ENCODE data around the gene CAPN12. TPM values are rescaled to one million over a fixed set of nuclear protein-coding genes. Genes with fewer than 3 reads are reported as not detected.
A peak's percentile ranks its signal among the peaks of the same experiment; 100 is the strongest.

CAPN12 gene
- polyA plus RNA-seq, 2 of the 4 experiments (the other 2 are of a cell fraction) = 10.0 to 11.7 TPM

GRCh38 chr19:38731654-38732301, 12.5 kb downstream of the CAPN12 start:
- peak; percentile 63 for FAIRE-seq
- ChIA-PET POLR2A (interaction anchor here (1.0 kb wide), 2 partner anchors 83 to 198 kb away, joined by 3 to 5 read pairs; no protein-coding TSS in a partner anchor), CTCF (interaction anchor here (1.0 to 38.0 kb wide), 8 partner anchors 10 to 198 kb away, joined by 3 to 764 read pairs (median 16); partner anchors contain the start of genes MRPS12 and SARS2)
- 77% methylated on average over 10 of the region's 10 CpGs for WGBS (ENCODE audit: missing lambda C conversion rate)
- TF ChIP-seq, protein P1, sequence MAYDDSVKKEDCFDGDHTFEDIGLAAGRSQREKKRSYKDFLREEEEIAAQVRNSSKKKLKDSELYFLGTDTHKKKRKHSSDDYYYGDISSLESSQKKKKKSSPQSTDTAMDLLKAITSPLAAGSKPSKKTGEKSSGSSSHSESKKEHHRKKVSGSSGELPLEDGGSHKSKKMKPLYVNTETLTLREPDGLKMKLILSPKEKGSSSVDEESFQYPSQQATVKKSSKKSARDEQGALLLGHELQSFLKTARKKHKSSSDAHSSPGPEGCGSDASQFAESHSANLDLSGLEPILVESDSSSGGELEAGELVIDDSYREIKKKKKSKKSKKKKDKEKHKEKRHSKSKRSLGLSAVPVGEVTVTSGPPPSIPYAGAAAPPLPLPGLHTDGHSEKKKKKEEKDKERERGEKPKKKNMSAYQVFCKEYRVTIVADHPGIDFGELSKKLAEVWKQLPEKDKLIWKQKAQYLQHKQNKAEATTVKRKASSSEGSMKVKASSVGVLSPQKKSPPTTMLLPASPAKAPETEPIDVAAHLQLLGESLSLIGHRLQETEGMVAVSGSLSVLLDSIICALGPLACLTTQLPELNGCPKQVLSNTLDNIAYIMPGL (CRISPR knock-in tag; IDR thresholded peaks at IDR 0.05; ENCODE audit: borderline replicate concordance) = 0 out of 2 replicates have a peak, but pooled peaks have one; percentile 22
- 0 out of 2 replicates have a peak, but pooled peaks have one; percentile 5 for TF ChIP-seq POLR2AphosphoS2 (conservative IDR thresholded peaks at IDR 0.05; ENCODE audit: low read length)
- TF ChIP-seq HDAC2 (IDR thresholded peaks at IDR 0.05) = no peak
- peak; percentile 70; the same call in 1 of the 2 replicates for TF ChIP-seq FOSB (CRISPR knock-in tag; IDR thresholded peaks at IDR 0.05)
- no peaks in the 10 kb centered on the region for H3K9me3 ChIP-seq
- H3K4me3 ChIP-seq = no peak overlapping the region
- peak overlapping the region; percentile 44 to 84; a peak in 5 of 6 replicates for H3K27ac ChIP-seq
- no peak for DNase-seq (ENCODE audit: low read depth in 1 of 2, low spot score in 1 of 2)
- H3K4me1 ChIP-seq = peaks cover 88% of the 10 kb centered on the region
- no peak overlapping the region for H3K4me2 ChIP-seq
- ATAC-seq = no peak

DNA sequence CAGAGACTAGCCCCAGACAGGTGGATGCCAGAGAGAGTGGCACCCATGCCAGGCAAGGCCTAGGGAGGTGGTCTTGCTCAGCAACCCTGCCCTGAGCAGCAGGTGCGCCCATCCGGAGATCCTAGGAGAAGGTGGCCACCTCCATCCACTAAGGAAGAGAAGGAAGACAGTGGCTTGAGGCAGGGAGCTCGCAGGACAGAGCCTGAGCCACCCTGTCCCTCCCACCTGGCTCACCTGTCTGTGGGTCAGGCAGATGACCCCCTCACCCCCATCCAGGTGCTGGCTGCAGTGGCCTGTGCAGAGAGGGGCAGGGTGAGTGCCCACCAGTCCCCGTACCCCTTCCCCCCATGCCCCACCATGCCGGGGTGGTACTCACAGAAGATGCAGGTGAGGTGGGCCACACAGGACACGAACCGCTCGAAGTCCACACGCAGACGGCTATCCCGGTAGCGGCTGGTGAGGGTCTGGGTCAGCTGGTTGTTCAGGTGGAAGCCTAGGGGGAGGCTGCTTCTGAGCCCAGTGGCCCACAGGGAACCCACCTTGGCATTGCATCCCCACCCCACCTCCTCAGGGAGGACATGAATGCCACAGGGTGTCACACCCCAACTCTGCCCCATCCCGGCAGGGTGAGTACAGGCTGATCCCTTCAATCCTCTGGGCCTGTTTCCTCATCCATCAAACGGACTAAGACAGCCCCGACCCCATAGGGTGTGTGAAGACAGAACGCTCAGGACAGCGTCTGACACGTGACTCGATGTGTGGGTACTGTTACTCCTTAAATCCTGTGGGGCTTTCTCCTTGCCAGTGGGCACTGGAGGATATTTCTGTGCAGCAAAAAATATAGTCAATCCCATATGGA, 13.3 kb downstream of the CAPN12 start:
- 95% methylated on average over 18 of the region's 19 CpGs for WGBS (ENCODE audit: missing lambda C conversion rate)
- Histone ChIP-seq H3K4me3 (no peak overlapping the region), H3K4me1 (peaks cover 85% of the 10 kb centered on the region), H3K9me3 (no peaks in the 10 kb centered on the region), H3K27ac (peak overlapping the region; percentile 44 to 84; a peak in 4 of 6 replicates), H3K4me2 (no peak overlapping the region)
- FAIRE-seq (peak; percentile 59), ATAC-seq (no peak), DNase-seq (ENCODE audit: low read depth in 1 of 2, low spot score in 1 of 2) (no peak)
- ChIA-PET POLR2A (interaction anchor here (1.0 kb wide), 2 partner anchors 82 to 199 kb away, joined by 3 to 5 read pairs; no protein-coding TSS in a partner anchor), CTCF (interaction anchor here (0.6 to 38.0 kb wide), 20 partner anchors 9 to 199 kb away, joined by 3 to 764 read pairs (median 4); partner anchors contain the start of genes ECH1, MRPS12 and SARS2)
- TF ChIP-seq, protein P2, sequence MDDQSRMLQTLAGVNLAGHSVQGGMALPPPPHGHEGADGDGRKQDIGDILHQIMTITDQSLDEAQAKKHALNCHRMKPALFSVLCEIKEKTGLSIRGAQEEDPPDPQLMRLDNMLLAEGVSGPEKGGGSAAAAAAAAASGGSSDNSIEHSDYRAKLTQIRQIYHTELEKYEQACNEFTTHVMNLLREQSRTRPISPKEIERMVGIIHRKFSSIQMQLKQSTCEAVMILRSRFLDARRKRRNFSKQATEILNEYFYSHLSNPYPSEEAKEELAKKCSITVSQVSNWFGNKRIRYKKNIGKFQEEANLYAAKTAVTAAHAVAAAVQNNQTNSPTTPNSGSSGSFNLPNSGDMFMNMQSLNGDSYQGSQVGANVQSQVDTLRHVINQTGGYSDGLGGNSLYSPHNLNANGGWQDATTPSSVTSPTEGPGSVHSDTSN (IDR thresholded peaks at IDR 0.05) = peak; percentile 56; the same call in 1 of the 2 replicates
- TF ChIP-seq USF2 (IDR thresholded peaks at IDR 0.05) = no peak
- TF ChIP-seq JUN (IDR thresholded peaks at IDR 0.05) = peak in 1 of 2 experiments; percentile 23; a peak in 1 of 5 replicates
- TF ChIP-seq POLR2AphosphoS2 (conservative IDR thresholded peaks at IDR 0.05; ENCODE audit: low read length) = peak; percentile 59; the same call in 1 of the 2 replicates
- no peak for TF ChIP-seq EHF (CRISPR knock-in tag; IDR thresholded peaks at IDR 0.05)
- no peak for TF ChIP-seq SREBF2 (IDR thresholded peaks at IDR 0.05)
- TF ChIP-seq FOSL2 (IDR thresholded peaks at IDR 0.05) = no peak
- TF ChIP-seq FOSL2 (CRISPR knock-in tag; IDR thresholded peaks at IDR 0.05) = no peak
- no peak for TF ChIP-seq HOXB13 (CRISPR knock-in tag; IDR thresholded peaks at IDR 0.05; ENCODE audit: low read depth)
- no peak for TF ChIP-seq HOXB5 (CRISPR knock-in tag; IDR thresholded peaks at IDR 0.05)
- no peak for TF ChIP-seq RCOR1 (IDR thresholded peaks at IDR 0.05; ENCODE audit: low read depth, low read length)
- TF ChIP-seq MAFK (IDR thresholded peaks at IDR 0.05; ENCODE audit: partially characterized antibody) = no peak

GRCh38 chr19:38730470-38730730, 13.9 kb downstream of the CAPN12 start:
- peak overlapping the region; percentile 16 to 84; a peak in 4 of 6 replicates for H3K27ac ChIP-seq

More at GRCh38 chr19:38730470-38730730, 13.9 kb downstream of the CAPN12 start:
- Histone ChIP-seq H3K9me3 (no peaks in the 10 kb centered on the region), H3K4me3 (no peak overlapping the region), H3K4me1 (peaks cover 89% of the 10 kb centered on the region), H3K4me2 (no peak overlapping the region)
- FAIRE-seq (no peak), ATAC-seq (no peak), DNase-seq (ENCODE audit: low read depth in 1 of 2, low spot score in 1 of 2) (no peak)
- ChIA-PET CTCF (interaction anchor here (0.6 to 38.0 kb wide), 30 partner anchors 8 to 202 kb away, joined by 3 to 764 read pairs (median 4); partner anchors contain the start of genes ACTN4, ECH1, MRPS12 and SARS2), POLR2A (interaction anchor here (0.6 to 1.0 kb wide), 2 partner anchors 83 to 200 kb away, joined by 3 read pairs; no protein-coding TSS in a partner anchor)
- WGBS (ENCODE audit: missing lambda C conversion rate) = 91% methylated on average over 7 of the region's 7 CpGs
- TF ChIP-seq JUN (IDR thresholded peaks at IDR 0.05) (0 out of 5 replicates have a peak, but pooled peaks of 1 of the 2 experiments have one; percentile 15), CHD4 (IDR thresholded peaks at IDR 0.05; ENCODE audit: borderline replicate concordance) (no peak), POLR2A (IDR thresholded peaks at IDR 0.05; ENCODE audit: low read length) (no peak)
- TF ChIP-seq, protein P3, sequence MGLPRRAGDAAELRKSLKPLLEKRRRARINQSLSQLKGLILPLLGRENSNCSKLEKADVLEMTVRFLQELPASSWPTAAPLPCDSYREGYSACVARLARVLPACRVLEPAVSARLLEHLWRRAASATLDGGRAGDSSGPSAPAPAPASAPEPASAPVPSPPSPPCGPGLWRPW (IDR thresholded peaks at IDR 0.05) = no peak
